ENCODE measurements around the gene C2orf92. TPM values are rescaled to one million over a fixed set of nuclear protein-coding genes. Genes with fewer than 3 reads are reported as not detected.

C2orf92 gene
- total RNA-seq, 1 donor from 2014 or later = 21.8 TPM

DNA sequence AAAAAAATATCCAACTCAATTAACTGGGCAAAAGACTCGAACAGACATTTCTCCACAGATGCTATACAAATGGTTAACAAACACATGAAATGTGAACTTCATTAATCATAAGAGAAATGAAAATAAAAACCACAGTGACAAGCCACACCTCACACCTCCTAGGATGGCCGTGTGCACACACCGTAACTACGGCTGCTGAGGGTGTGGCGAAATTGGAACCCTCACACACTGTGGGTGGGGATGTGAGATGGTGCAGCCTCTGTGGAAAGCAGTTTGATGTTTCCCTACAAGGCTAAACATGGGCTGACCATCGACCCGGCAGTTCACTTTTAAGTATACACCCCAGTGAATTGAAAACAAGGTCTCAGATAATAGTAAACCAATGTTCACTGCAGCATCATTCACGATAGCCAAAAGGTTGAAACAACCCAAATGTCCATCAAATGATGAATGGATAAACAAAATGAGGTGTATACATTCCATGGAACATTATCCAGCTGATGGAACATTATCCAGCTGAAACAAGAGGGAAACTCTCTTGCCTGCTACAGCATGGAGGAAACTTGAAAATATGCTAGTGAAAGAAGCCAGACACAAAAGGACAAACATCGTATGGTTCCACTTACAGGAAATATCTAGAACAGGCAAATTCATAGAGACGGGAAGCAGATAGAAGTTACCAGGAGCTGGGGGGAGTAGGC lies 76.1 kb downstream of the C2orf92 start:
- Mint-ChIP-seq H3K4me3 (ENCODE audit: low read depth) (no peak overlapping the region), H3K9me3 (no peaks in the 10 kb centered on the region), H3K36me3 (ENCODE audit: low read depth) (peaks cover 51% of the 10 kb centered on the region), H3K27me3 (ENCODE audit: low read depth) (no peaks in the 10 kb centered on the region), H3K27ac (peak overlapping the region; percentile 1), H3K4me1 (ENCODE audit: low read depth) (peaks cover 57% of the 10 kb centered on the region)
- intact Hi-C loops (cut with micrococcal nuclease) = loop anchor here (1.0 kb wide), 1 partner anchor 83 kb away; no protein-coding TSS in a partner anchor
- peak; percentile 46 for DNase-seq (ENCODE audit: low spot score)

DNA sequence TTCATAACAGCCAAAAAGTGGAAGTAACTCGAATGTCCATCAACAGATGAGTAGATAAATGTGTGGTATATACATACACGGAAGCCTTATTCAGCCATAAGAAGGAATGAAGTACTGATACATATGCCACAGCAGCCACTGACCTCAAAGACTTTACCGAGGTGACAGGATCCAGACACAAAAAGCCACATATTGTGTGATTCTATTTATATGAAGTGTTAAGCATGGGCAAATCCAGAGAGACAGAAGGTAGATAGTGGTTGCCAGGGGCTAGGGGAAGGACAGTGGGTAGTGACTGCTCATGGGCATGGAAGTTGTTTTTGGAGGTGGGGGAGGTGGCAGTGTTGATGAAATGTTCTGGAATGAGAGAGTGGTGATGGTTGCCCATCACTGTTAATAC lies 77.8 kb downstream of the C2orf92 start:
- H3K36me3 Mint-ChIP-seq (ENCODE audit: low read depth) = peaks cover 34% of the 10 kb centered on the region
- DNase-seq (ENCODE audit: low spot score) = no peak
- H3K27ac Mint-ChIP-seq = no peak overlapping the region
- H3K27me3 Mint-ChIP-seq (ENCODE audit: low read depth) = no peaks in the 10 kb centered on the region
- H3K4me1 Mint-ChIP-seq (ENCODE audit: low read depth) = peaks cover 45% of the 10 kb centered on the region
- intact Hi-C loops (cut with micrococcal nuclease) = no loop called here
- H3K9me3 Mint-ChIP-seq = no peaks in the 10 kb centered on the region
- H3K4me3 Mint-ChIP-seq (ENCODE audit: low read depth) = no peak overlapping the region

DNA sequence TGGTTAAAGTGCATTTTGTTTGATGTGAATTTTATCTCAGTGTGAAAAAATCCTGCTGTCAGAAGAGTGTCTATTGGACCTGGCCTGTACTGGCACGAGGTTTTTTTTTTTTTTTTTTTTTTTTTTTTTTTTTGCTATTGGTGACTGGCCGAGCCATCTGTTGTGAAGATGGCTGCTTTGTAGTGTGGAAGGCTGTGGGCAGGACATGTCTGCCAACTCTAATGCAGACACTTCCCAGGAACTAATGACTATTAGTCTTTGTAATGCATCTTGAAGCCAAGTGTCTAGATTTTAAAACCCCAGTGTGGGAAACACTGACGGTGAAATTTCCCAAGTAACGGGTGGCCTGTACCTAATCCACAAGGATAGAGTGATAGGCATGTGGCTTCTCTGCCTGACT lies 78.2 kb downstream of the C2orf92 start:
- Mint-ChIP-seq H3K4me1 (ENCODE audit: low read depth) (peaks cover 41% of the 10 kb centered on the region), H3K36me3 (ENCODE audit: low read depth) (peaks cover 31% of the 10 kb centered on the region), H3K9me3 (no peaks in the 10 kb centered on the region), H3K4me3 (ENCODE audit: low read depth) (no peak overlapping the region), H3K27ac (no peak overlapping the region), H3K27me3 (ENCODE audit: low read depth) (no peaks in the 10 kb centered on the region)
- DNase-seq (ENCODE audit: low spot score) = no peak
- intact Hi-C loops (cut with micrococcal nuclease) = loop anchor here (1.0 kb wide), 1 partner anchor 37 kb away; no protein-coding TSS in a partner anchor

DNA sequence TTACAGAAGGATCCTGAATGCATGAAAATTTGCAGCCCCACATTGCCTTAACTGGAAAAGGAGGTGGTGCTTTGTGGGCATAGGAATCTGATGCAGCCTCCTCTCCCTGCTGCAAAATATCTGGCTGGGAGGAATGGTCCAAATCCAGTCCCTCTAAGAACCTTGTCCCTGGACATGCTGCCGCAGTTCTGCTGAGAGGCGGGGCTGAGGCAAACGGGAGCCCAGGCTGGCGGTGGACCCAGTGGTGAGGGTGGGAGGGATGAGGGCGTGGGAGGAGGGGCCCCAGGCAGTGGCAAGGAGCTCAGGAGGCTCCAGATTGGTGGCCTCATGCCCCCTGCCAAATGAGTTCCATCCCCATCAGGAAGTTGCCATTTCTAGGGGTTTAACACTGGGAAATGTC lies 80.1 kb downstream of the C2orf92 start:
- peaks cover 25% of the 10 kb centered on the region for H3K4me1 Mint-ChIP-seq (ENCODE audit: low read depth)
- no peaks in the 10 kb centered on the region for H3K27me3 Mint-ChIP-seq (ENCODE audit: low read depth)
- no peak for DNase-seq (ENCODE audit: low spot score)
- no peak overlapping the region for H3K27ac Mint-ChIP-seq
- H3K4me3 Mint-ChIP-seq (ENCODE audit: low read depth) = no peak overlapping the region
- no peaks in the 10 kb centered on the region for H3K9me3 Mint-ChIP-seq
- intact Hi-C loops (cut with micrococcal nuclease) = no loop called here
- H3K36me3 Mint-ChIP-seq (ENCODE audit: low read depth) = peaks cover 15% of the 10 kb centered on the region

DNA sequence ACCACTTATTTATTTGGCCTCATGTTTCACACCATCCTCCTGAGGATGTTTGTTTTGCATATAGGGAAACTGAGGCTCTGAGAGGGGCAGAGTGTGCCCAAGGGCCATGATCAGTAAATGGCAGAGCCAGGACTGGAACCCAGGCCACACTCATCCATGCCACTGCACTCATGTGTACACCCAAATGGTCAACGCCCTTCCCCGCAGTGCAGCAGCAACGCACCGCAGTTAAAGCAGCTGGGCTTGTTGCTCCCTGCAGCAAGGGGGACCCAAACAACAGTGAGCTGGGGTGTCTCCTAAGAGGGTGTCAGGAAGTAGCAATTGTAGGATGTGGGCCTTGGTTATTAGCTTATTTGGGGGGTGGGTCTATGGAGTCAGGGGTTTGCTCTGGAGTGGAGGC lies 80.5 kb downstream of the C2orf92 start:
- Mint-ChIP-seq H3K4me3 (ENCODE audit: low read depth) (no peak overlapping the region), H3K9me3 (no peaks in the 10 kb centered on the region), H3K27me3 (ENCODE audit: low read depth) (no peaks in the 10 kb centered on the region), H3K36me3 (ENCODE audit: low read depth) (peaks cover 19% of the 10 kb centered on the region), H3K4me1 (ENCODE audit: low read depth) (peaks cover 25% of the 10 kb centered on the region), H3K27ac (no peak overlapping the region)
- no peak for DNase-seq (ENCODE audit: low spot score)
- intact Hi-C loops (cut with micrococcal nuclease) = no loop called here

DNA sequence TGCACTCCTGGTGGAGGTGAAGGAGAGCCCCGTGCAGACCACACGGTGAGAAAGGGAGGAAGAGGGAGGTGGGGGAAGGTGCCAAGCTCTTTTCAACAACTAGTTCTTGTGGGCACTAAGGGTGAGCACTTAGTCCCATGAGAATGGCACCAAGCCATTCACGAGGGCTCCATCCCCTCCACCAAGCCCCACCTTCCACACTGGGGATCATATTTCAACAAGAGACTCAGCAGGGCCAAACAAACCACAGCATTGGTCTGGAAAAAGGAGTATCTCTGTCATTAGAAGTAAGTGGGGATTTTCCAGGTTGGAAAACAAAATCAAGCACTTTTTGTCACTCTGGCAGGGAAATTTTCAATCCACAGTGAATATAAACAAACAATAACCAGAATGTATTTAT lies 82.2 kb downstream of the C2orf92 start:
- Mint-ChIP-seq H3K27ac (no peak overlapping the region), H3K36me3 (ENCODE audit: low read depth) (peaks cover 15% of the 10 kb centered on the region), H3K27me3 (ENCODE audit: low read depth) (no peaks in the 10 kb centered on the region), H3K9me3 (no peaks in the 10 kb centered on the region), H3K4me1 (ENCODE audit: low read depth) (peaks cover 12% of the 10 kb centered on the region), H3K4me3 (ENCODE audit: low read depth) (no peak overlapping the region)
- DNase-seq (ENCODE audit: low spot score) = no peak
- intact Hi-C loops (cut with micrococcal nuclease) = no loop called here

Other genes starting within 250 kb of the C2orf92 start
- gene ANKRD36B, start 79.8 kb upstream of the C2orf92 start, total RNA-seq = 44.6 and 46.0 TPM in 2 replicates
- 217 and 237 TPM in 2 replicates for gene COX5B, start 23.7 kb upstream of the C2orf92 start, total RNA-seq
- gene ACTR1B, start 5.7 kb upstream of the C2orf92 start, total RNA-seq = 142 and 147 TPM in 2 replicates
- gene ZAP70, start 43.9 kb downstream of the C2orf92 start, total RNA-seq = 231 and 234 TPM in 2 replicates

Data from activated T-helper 2 cell treated with anti-CD3 and anti-CD28 coated beads, Interferon-gamma antibody, Interleukin-2, Interleukin-4, amounts not matched to agents 10 μg/mL and 5 μg/mL and 100 μg/mL, durations not matched to agents 14 hours and 24 hours and 36 hours (primary cell).